Breast epithelium (tissue), 3 donors: ENCODE data around the gene MAB21L4.

Source experiments
- CTCF ChIP-seq, 3 donors: fragments of 450-650 bp; IDR thresholded peaks; one replicate each; pipeline ENCODE4 v1.5.1; 2016 to 2017; ENCODE audit warnings: antibody characterized with exemption in 3 of 3, mild to moderate bottlenecking in 3 of 3, moderate library complexity in 3 of 3
- POLR2AphosphoS5 ChIP-seq, 3 donors: sonication (generic); formaldehyde crosslinking; IDR thresholded peaks; one replicate each; pipeline ENCODE4 v1.6.1; 2017; ENCODE audit warnings: antibody characterized with exemption in 3 of 3

GRCh38 chr2:240922245-240922981 is 26.5 kb upstream of the MAB21L4 start:
- TF ChIP-seq CTCF (IDR thresholded peaks at IDR 0.05) (no peak), POLR2AphosphoS5 (IDR thresholded peaks at IDR 0.05) (no peak)
